LoVo (cell line): Measurements from ENCODE around the gene PLAAT1.

Experiments used
- DNase-seq: peaks from one replicate; pipeline ENCODE4 v3.0.0-alpha.2; 2016; ENCODE audit warnings: low spot score

Gene PLAAT1

GRCh38 chr3:193253986-193254660 is 13.1 kb downstream of the PLAAT1 start:
- DNase-seq, result no peak

GRCh38 chr3:193261970-193262369 is 20.9 kb downstream of the PLAAT1 start:
- DNase-seq, result no peak

GRCh38 chr3:193262707-193263106 is 21.7 kb downstream of the PLAAT1 start:
- DNase-seq, result no peak

DNA sequence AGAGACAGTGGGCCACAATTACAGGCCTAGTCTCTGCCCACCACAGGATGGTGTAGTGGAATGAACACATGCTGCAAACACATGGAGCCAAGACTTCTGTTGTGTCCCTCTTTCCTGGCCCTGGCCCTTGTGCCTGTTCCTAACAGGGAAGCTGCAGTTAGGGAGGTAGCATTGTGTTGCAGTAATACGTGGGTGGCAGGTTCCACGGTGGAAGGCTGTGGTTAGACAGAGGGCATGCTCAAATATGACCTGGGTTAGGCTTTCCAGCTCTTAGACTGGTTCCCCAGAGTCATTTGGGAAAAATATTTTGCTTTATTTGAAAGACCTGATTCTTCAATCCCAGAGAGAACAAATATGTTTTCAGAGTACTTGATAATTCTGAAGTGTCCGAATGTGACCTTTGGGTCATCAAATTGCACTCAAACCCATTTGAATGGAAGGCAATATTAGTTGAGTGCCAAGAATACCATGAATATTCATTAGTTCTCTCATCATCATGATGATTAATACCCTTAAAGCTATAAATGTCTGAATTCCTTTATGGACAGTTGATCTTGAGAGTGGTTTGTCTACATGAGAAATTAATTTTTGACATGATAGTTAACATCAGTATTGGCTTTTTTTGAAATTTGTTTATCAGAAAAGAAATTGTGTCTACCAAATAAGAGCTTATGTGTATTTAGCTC is 28.5 kb downstream of the PLAAT1 start:
- no peak for DNase-seq

DNA sequence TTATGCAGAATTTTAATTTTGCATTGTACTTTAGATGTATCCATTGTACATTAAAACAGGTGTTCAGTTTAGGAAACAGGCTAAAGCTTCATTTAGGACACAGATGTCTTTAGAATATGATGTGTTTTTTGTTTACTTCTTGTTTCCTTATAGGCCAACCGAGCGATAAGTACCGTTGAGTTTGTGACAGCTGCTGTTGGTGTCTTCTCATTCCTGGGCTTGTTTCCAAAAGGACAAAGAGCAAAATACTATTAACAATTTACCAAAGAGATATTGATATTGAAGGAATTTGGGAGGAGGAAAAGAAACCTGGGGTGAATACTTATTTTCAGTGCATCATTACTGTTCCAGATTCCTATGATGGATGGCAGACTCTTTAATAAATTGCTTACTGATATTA is 29.4 kb downstream of the PLAAT1 start:
- no peak for DNase-seq

DNA sequence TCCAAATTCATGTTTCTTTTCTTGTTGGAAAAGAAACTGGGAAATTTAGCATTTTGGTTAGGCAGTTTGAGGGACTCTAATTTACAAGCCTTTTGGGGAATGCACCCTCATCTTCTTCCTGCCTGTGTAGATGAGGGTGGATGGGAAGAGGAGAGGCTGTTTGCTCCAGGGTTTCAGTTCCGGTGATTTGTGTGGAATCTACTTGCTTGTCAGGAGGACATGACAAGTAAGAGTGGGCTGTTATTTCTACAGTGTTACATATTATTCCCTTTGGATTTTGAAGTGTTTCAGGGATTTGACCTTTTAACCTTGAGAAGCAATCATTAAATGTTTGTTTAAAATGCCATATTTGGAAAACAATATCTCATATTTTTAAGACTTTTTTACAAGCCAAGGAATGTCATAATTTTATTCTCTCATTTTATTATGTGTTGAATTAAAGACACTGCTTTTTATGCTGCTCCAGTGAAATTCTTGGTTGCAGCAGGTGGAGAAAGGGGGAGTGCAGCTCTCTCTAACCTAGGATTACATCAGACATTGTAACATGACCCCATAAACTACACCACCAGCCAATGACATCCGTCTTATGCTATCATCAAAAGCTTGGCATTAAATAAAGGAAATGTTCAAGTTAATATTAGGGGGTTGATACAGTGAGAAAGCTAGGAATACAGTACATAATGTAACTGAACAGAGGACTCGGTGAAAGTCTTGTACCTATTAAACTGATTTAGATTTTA is 30.2 kb downstream of the PLAAT1 start:
- no peak for DNase-seq

GRCh38 chr3:193292386-193292785 is 51.4 kb downstream of the PLAAT1 start:
- DNase-seq, result no peak

GRCh38 chr3:193295985-193296384 is 55.0 kb downstream of the PLAAT1 start:
- no peak for DNase-seq

GRCh38 chr3:193297421-193297820 is 56.4 kb downstream of the PLAAT1 start:
- no peak for DNase-seq

GRCh38 chr3:193301433-193301832 is 60.4 kb downstream of the PLAAT1 start:
- DNase-seq, result no peak

DNA sequence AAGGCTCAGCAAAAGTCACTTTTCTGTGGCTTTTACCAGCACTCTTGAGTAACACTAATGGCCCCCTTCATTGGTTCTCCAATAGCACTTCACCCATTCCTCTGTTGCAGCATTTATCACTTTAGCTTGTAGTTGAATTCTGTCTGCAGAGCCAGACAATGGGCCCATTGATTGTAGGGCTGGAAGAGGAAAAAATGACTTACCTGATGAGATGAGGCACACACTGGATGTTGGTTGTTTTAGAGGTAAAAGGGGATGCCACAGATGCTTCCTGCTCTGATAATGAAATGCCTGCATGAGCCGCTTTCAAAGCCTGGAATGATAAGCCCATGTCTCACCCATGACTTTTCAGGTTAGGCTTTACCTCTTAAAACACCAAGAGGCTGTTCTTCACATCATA is 64.3 kb downstream of the PLAAT1 start:
- no peak for DNase-seq

DNA sequence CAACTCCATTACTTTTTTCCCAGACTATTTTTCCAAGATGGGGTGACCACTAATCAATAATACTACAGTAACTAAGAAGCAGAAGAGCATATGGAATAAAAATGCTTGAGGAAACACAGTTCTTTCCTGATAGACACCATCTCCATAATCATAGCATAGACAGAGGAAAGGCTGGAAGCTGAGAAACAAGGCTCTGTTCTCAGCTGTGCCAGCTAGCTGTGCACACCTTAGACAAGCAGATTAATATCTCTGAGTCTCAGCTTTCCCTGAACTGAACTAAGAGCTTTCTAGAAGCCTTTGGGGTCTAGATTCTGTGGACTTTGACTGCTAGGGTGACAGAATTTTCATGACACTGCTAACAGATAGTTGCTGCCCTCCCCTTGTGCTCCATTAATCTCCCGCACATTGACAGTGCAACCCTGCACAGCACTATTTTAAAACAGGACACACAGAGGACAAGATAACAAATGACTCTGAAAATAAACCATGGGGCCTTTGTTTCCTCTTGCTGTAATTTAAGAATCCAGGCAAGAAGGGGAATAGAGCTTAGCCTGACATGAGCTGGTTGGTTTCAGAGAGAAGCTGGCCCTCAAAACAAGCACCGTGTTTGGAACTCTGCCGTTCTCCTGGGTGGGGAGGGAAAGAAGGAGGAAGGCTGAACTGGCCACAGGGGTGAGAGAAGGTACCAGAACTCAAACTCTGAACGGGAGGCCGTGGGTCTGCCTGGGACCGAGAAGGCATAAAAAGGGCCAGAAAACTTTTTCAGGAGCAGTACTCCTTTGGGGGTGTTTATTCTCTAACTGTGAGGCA is 70.1 kb downstream of the PLAAT1 start:
- DNase-seq, result no peak

DNA sequence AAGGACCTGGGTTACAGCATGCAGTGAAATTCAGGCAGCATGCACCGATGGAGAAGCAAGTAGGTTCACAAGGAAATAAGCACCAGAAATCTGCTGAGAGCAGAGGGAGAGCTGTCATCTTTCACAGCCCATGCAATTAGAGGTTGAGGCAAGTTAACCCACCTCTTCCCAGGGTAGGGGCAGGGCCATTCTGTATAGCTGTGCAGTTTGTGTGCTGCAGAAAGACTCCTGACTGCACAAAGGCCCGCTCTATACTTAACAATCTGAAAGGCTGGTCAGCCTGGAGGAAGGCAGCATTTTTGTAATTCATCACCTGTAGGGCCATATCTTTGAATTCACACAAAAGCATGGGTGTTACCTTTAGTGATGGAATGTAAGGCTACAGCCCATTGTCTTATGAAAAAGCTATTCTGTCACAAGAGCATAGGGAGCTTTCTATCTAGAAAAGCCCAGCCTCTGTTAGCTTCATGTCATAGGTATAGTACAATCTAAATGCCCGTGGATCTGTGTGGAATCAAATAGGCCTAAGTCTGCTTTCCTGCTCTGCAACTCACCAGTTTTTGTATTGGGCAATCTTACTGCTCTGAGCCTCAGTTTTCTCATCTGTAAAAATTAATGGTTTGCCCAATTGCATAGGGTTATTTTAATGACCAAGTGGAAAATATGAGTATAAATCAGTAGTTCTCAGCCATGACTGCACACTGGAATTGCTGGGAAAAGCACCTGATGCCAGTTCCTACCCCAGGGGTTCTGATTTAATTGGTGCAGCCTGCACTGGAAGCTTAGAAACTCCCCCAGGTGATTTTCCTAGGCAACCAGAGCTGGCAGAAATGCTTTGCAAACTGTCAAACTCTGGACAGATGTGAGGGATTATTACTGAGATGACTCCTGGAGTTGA is 72.3 kb downstream of the PLAAT1 start:
- no peak for DNase-seq

- no peak for DNase-seq
Measured at GRCh38 chr3:193314161-193314560, 73.1 kb downstream of the PLAAT1 start.

DNA sequence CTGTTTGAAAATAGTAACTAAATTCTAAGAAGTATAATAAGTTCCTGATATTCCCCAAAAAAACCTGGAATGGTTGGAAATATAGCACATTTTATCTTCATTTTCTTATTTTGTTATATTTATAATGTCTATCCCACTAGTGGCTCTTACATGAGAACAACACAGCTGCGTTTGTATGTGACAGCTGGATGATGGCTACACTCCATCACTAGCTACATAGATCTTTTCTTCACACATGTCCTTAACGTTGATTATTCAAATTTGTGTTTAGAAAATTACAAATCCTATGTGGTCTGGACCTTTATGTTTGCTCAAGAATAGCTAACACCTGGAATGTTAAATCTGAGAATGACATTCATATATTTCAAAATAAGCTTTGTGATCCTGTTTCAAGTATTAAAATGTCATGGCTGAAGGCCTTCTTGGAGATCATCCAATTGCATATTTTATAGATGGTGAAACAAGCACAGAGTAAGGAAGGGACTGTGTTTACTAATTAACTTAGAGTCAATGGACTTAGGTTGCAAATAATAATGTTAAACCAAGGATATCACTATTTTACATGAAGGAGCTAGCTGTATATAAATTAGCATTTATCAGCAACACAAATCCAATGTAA is 76.8 kb downstream of the PLAAT1 start:
- no peak for DNase-seq
